Hepatocyte (in vitro differentiated cells): ENCODE measurements around the gene TAAR2. TPM values are rescaled to one million over a fixed set of nuclear protein-coding genes. Genes with fewer than 3 reads are reported as not detected.

Experiments
- DNase-seq: peaks from one replicate; pipeline ENCODE4 v3.0.0-alpha.2; 2016; ENCODE audit warnings: low spot score
- H2AFZ ChIP-seq: fragments of 200-600 bp; sonication (generic); 2 replicates; pipeline ENCODE4 v1.6.0; 2016; ENCODE audit warnings: antibody characterized with exemption, mild to moderate bottlenecking
- H3K27ac ChIP-seq: fragments of 200-600 bp; sonication (generic); 2 replicates; pipeline ENCODE4 v1.5.1; 2016; ENCODE audit warnings: mild to moderate bottlenecking
- H3K27me3 ChIP-seq: fragments of 200-600 bp; sonication (generic); 2 replicates; pipeline ENCODE4 v1.6.1; 2016
- H3K36me3 ChIP-seq: fragments of 200-600 bp; sonication (generic); replicated peaks from 2 replicates; pipeline ENCODE4 v1.5.1; 2016; ENCODE audit warnings: low read depth; ENCODE audit not compliant: insufficient read depth
- H3K4me1 ChIP-seq: fragments of 200-600 bp; sonication (generic); 2 replicates; pipeline ENCODE4 v1.5.1; 2016; ENCODE audit warnings: mild to moderate bottlenecking, moderate library complexity; ENCODE audit not compliant: insufficient read depth
- H3K4me2 ChIP-seq: fragments of 200-600 bp; sonication (generic); 2 replicates; pipeline ENCODE4 v1.6.0; 2016
- H3K4me3 ChIP-seq: fragments of 200-600 bp; sonication (generic); 2 replicates; pipeline ENCODE4 v1.5.1; 2016; ENCODE audit warnings: mild to moderate bottlenecking
- H3K79me2 ChIP-seq: fragments of 200-600 bp; sonication (generic); 2 replicates; pipeline ENCODE4 v1.6.0; 2017; ENCODE audit warnings: mild to moderate bottlenecking
- H3K9me2 ChIP-seq: fragments of 200-600 bp; sonication (generic); replicated peaks from 2 replicates; pipeline ENCODE4 v1.6.0; 2017; ENCODE audit warnings: mild to moderate bottlenecking; ENCODE audit not compliant: insufficient read depth
- H3K9me3 ChIP-seq: fragments of 200-600 bp; sonication (generic); 2 replicates; pipeline ENCODE4 v1.5.1; 2016; ENCODE audit warnings: low read depth, mild to moderate bottlenecking
- H4K20me1 ChIP-seq: fragments of 200-600 bp; sonication (generic); 2 replicates; pipeline ENCODE4 v1.6.0; 2016; ENCODE audit warnings: mild to moderate bottlenecking; ENCODE audit not compliant: insufficient read depth, poor library complexity, severe bottlenecking
- EZH2 ChIP-seq: fragments of 200-600 bp; sonication (generic); IDR thresholded peaks from 2 replicates; pipeline ENCODE4 v1.6.1; 2016; ENCODE audit warnings: antibody characterized with exemption, mild to moderate bottlenecking, borderline replicate concordance
- EZH2phosphoT487 ChIP-seq: fragments of 200-600 bp; sonication (generic); IDR thresholded peaks from one replicate; pipeline ENCODE4 v1.6.1; 2018; ENCODE audit warnings: antibody characterized with exemption, mild to moderate bottlenecking, low read depth, moderate library complexity; ENCODE audit not compliant: unreplicated experiment, severe bottlenecking
- WGBS: methylation state at CpG from one replicate; pipeline ENCODE4 v1.1.6; 2016; ENCODE audit warnings: low lambda C conversion rate; ENCODE audit errors: missing lambda C conversion rate; 5-methylcytosine and 5-hydroxymethylcytosine counted together
- polyA plus RNA-seq: library from polyadenylated mRNA; unstranded; fragments of >200 nt; fragmentation: Nextera tagmentation; extraction: Ambion mirVana; gene quantifications from 2 replicates; pipeline ENCODE4 v1.2.1, GENCODE V29; 2016
- total RNA-seq: library from RNA; depleted of rRNA; stranded (reverse); fragments of >200 nt; gene quantifications from 2 replicates; pipeline ENCODE4 v1.2.3, GENCODE V29; 2014
- TF ChIP-seq, protein P1 (sequence below): fragments of 200-600 bp; sonication (generic); IDR thresholded peaks from 2 replicates; pipeline ENCODE4 v1.5.1; 2016; ENCODE audit warnings: antibody characterized with exemption, mild to moderate bottlenecking; ENCODE audit not compliant: poor library complexity

Gene TAAR2, protein sequence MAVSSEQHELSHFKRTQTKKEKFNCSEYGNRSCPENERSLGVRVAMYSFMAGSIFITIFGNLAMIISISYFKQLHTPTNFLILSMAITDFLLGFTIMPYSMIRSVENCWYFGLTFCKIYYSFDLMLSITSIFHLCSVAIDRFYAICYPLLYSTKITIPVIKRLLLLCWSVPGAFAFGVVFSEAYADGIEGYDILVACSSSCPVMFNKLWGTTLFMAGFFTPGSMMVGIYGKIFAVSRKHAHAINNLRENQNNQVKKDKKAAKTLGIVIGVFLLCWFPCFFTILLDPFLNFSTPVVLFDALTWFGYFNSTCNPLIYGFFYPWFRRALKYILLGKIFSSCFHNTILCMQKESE
- total RNA-seq: not detected in 2 replicates
- polyA plus RNA-seq: not detected in 2 replicates

- Histone ChIP-seq H2AFZ (peak within 1 kb of the TSS; percentile 34), H3K79me2 (no peaks in the 10 kb centered on the region)
These were observed at the start of gene TAAR2 for GRCh38 chr6:132624175-132624574. TAAR2 (minus strand) TSS chr6:132624275; CDS start chr6:132624275, 0 bp downstream.

DNA sequence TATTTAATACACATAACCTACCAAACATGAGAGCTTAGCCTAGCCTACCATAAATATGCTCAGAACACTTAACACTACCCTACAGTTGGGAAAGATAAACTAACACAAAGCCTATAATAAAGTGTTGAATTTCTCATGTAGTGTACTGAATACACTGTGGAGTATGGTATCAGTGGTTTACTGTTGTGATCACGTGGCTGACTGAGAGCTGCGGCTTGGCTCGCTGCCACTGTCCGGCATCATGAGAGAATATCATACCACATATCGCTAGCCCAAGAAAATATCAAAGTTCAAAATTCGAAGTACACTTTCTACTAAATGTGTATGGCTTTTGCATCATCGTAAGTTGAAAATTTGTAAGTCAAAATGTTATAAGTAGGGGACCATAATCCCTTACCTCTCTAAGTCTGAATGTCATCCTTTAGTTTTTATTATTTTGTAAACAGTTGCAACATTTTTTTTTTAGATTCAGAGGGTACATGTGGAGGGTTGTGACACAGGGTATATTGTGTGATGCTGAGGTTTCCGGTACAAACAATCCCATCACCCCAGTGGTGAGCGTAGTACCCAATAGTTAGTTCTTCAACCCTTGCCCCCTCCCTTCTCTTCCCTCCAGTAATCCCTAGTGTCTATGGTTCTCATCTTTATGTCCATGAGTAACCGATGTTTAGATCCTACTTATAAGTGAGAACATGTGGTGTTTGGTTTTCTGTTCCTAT is 49.5 kb upstream of the TAAR2 start:
- TF ChIP-seq EZH2 (no peak), EZH2phosphoT487 (no peak)
- TF ChIP-seq, protein P1, sequence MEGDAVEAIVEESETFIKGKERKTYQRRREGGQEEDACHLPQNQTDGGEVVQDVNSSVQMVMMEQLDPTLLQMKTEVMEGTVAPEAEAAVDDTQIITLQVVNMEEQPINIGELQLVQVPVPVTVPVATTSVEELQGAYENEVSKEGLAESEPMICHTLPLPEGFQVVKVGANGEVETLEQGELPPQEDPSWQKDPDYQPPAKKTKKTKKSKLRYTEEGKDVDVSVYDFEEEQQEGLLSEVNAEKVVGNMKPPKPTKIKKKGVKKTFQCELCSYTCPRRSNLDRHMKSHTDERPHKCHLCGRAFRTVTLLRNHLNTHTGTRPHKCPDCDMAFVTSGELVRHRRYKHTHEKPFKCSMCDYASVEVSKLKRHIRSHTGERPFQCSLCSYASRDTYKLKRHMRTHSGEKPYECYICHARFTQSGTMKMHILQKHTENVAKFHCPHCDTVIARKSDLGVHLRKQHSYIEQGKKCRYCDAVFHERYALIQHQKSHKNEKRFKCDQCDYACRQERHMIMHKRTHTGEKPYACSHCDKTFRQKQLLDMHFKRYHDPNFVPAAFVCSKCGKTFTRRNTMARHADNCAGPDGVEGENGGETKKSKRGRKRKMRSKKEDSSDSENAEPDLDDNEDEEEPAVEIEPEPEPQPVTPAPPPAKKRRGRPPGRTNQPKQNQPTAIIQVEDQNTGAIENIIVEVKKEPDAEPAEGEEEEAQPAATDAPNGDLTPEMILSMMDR: no peak
- no peak overlapping the region for H3K27ac ChIP-seq
- no peaks in the 10 kb centered on the region for H4K20me1 ChIP-seq
- H3K9me2 ChIP-seq: no peaks in the 10 kb centered on the region
- H3K36me3 ChIP-seq: no peaks in the 10 kb centered on the region
- H3K4me3 ChIP-seq: no peak overlapping the region
- no peak for DNase-seq
- H3K4me2 ChIP-seq: no peak overlapping the region
- no peak overlapping the region for H2AFZ ChIP-seq
- H3K27me3 ChIP-seq: no peaks in the 10 kb centered on the region
- peaks cover 9% of the 10 kb centered on the region for H3K4me1 ChIP-seq
- H3K79me2 ChIP-seq: no peaks in the 10 kb centered on the region
- WGBS: 88% methylated on average over 10 of the region's 10 CpGs
- no peaks in the 10 kb centered on the region for H3K9me3 ChIP-seq

More at GRCh38 chr6:132624175-132624574, at the start of gene TAAR2:
- Histone ChIP-seq H3K9me3 (no peaks in the 10 kb centered on the region), H3K9me2 (no peaks in the 10 kb centered on the region), H3K36me3 (no peaks in the 10 kb centered on the region), H3K27ac (no peak within 1 kb of the TSS), H4K20me1 (no peaks in the 10 kb centered on the region), H3K4me1 (no peaks in the 10 kb centered on the region), H3K4me3 (no peak within 1 kb of the TSS), H3K27me3 (no peaks in the 10 kb centered on the region), H3K4me2 (peak within 1 kb of the TSS; percentile 59)
- 98% methylated on average over 6 of the region's 6 CpGs for WGBS
- no peak for DNase-seq
- TF ChIP-seq, protein P1: no peak
- TF ChIP-seq EZH2phosphoT487 (no peak), EZH2 (no peak)

- no peak overlapping the region for H3K4me3 ChIP-seq
- no peaks in the 10 kb centered on the region for H3K9me2 ChIP-seq
- H3K9me3 ChIP-seq: no peaks in the 10 kb centered on the region
- no peaks in the 10 kb centered on the region for H3K79me2 ChIP-seq
- H3K4me2 ChIP-seq: peak overlapping the region; percentile 43
- no peaks in the 10 kb centered on the region for H4K20me1 ChIP-seq
- WGBS: 64% methylated on average over 1 of the region's 1 CpG
- no peak overlapping the region for H2AFZ ChIP-seq
- no peaks in the 10 kb centered on the region for H3K27me3 ChIP-seq
- H3K27ac ChIP-seq: peak overlapping the region; percentile 1
- TF ChIP-seq EZH2 (no peak), EZH2phosphoT487 (no peak)
- TF ChIP-seq, protein P1: no peak
- no peaks in the 10 kb centered on the region for H3K36me3 ChIP-seq
- peaks cover 9% of the 10 kb centered on the region for H3K4me1 ChIP-seq
- peak; percentile 14 for DNase-seq
These were observed 47.2 kb upstream of the TAAR2 start for GRCh38 chr6:132671295-132671694.
